ENCODE measurements around the gene MATCAP1. TPM values are rescaled to one million over a fixed set of nuclear protein-coding genes. Genes with fewer than 3 reads are reported as not detected.

MATCAP1 gene
- total RNA-seq, 2 experiments from 2014 or later: 47.5 to 51.4 TPM

DNA sequence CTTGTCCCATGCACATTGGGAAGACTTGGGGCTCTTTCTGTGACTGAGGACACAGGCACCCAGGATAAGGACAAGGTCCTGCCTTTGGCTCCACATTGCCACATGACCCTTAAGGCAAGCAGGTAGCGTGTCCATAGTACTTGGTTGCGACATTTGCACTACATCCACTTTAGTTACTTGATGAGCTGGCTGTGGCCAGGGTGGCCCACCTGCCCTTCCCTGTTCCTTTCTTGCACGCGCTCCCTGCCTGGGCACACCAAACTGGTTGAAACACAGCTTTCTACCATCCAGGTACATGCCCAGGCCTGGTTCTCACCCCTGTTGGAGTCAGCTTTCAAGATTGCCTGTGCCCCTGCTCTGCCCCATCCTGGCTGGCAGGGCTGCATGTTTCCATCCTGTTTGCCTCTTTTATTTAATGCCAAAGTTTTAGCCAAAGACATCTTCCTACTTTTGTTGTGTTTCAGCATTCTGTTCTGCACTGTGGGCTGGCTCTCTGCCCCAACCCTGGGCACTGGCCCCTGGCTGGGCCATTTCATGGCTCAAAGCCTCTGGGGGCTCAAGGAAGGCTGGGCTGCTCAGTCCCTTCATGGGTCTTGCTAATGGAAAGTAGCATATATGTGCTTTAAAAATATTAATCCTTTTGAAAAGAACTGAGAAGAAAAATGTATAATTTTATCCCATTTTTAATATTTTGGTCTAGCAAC is 36.2 kb downstream of the MATCAP1 start:
- CTCF ChIA-PET: no interaction called here
- DNase-seq: no peak
- Mint-ChIP-seq H3K27ac (peak overlapping the region; percentile 50), H3K4me3 (no peak overlapping the region), H3K27me3 (peaks cover 1% of the 10 kb centered on the region), H3K36me3 (ENCODE audit: low read depth) (peaks cover 28% of the 10 kb centered on the region), H3K4me1 (peaks cover 17% of the 10 kb centered on the region), H3K9me3 (no peaks in the 10 kb centered on the region)
- POLR2A ChIA-PET: no interaction called here

GRCh38 chr16:67146523-67147357 is 37.0 kb downstream of the MATCAP1 start:
- Mint-ChIP-seq H3K4me3 (no peak overlapping the region), H3K4me1 (peaks cover 12% of the 10 kb centered on the region), H3K27ac (no peak overlapping the region), H3K9me3 (no peaks in the 10 kb centered on the region), H3K36me3 (ENCODE audit: low read depth) (peaks cover 29% of the 10 kb centered on the region), H3K27me3 (peaks cover 1% of the 10 kb centered on the region)
- CTCF ChIA-PET: interaction anchor here (1.8 to 3.2 kb wide), 2 partner anchors 8 to 129 kb away, joined by 6 to 19 read pairs; no protein-coding TSS in a partner anchor
- no peak for DNase-seq
- POLR2A ChIA-PET: no interaction called here

GRCh38 chr16:67145746-67146145 is 38.0 kb downstream of the MATCAP1 start:
- ChIA-PET CTCF (interaction anchor here (0.9 to 3.2 kb wide), 3 partner anchors 9 to 128 kb away, joined by 4 to 19 read pairs (median 6); no protein-coding TSS in a partner anchor), POLR2A (no interaction called here)
- DNase-seq: no peak
- H3K36me3 Mint-ChIP-seq (ENCODE audit: low read depth): peaks cover 32% of the 10 kb centered on the region
- H3K27me3 Mint-ChIP-seq: no peaks in the 10 kb centered on the region
- H3K9me3 Mint-ChIP-seq: no peaks in the 10 kb centered on the region
- H3K4me1 Mint-ChIP-seq: peaks cover 3% of the 10 kb centered on the region
- no peak overlapping the region for H3K4me3 Mint-ChIP-seq
- no peak overlapping the region for H3K27ac Mint-ChIP-seq

- Mint-ChIP-seq H3K36me3 (ENCODE audit: low read depth) (peaks cover 32% of the 10 kb centered on the region), H3K4me3 (no peak overlapping the region), H3K27me3 (no peaks in the 10 kb centered on the region), H3K27ac (no peak overlapping the region), H3K4me1 (peaks cover 3% of the 10 kb centered on the region), H3K9me3 (no peaks in the 10 kb centered on the region)
- CTCF ChIA-PET: interaction anchor here (0.9 to 3.2 kb wide), 4 partner anchors 8 to 127 kb away, joined by 4 to 19 read pairs (median 5); no protein-coding TSS in a partner anchor
- no peak for DNase-seq
- POLR2A ChIA-PET: interaction anchor here (0.6 kb wide), 1 partner anchor 82 kb away, joined by 3 read pairs; no protein-coding TSS in a partner anchor
Observed at GRCh38 chr16:67144943-67145342, 38.8 kb downstream of the MATCAP1 start.

DNA sequence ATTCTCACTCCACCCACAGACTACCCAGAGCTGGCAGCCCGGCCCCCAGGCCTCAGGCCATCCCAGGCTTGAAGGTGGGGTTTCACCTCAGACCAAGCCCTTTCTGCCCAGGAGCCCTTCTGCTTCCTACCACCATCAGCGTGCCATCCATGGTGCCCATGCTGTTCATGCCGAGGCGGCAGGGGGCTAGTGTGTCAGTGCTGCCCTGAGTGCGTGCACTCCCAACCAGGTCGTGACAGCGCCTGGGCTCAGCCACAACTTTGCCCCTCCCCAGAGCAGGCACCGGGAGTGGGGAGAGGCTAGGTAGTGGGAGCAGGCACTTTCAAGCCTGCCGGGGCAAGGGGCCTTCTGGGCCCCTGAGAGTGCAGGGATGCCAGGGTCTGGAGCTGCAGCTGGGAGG is 41.4 kb downstream of the MATCAP1 start:
- Mint-ChIP-seq H3K27ac (no peak overlapping the region), H3K36me3 (ENCODE audit: low read depth) (peaks cover 20% of the 10 kb centered on the region), H3K9me3 (no peaks in the 10 kb centered on the region), H3K27me3 (no peaks in the 10 kb centered on the region), H3K4me3 (no peak overlapping the region), H3K4me1 (no peaks in the 10 kb centered on the region)
- POLR2A ChIA-PET: interaction anchor here (0.6 kb wide), 1 partner anchor 105 kb away, joined by 5 read pairs; no protein-coding TSS in a partner anchor
- CTCF ChIA-PET: interaction anchor here (0.5 to 3.6 kb wide), 5 partner anchors 9 to 36 kb away, joined by 3 to 11 read pairs (median 4); partner anchors contain the start of genes B3GNT9, FBXL8 and TRADD
- DNase-seq: no peak

GRCh38 chr16:67141391-67141790 is 42.4 kb downstream of the MATCAP1 start:
- H3K27me3 Mint-ChIP-seq: no peaks in the 10 kb centered on the region
- no peak for DNase-seq
- ChIA-PET CTCF (interaction anchor here (0.6 to 3.6 kb wide), 9 partner anchors 9 to 380 kb away, joined by 3 to 12 read pairs (median 6); partner anchors contain the start of genes B3GNT9, FBXL8 and TRADD), POLR2A (no interaction called here)
- peaks cover 16% of the 10 kb centered on the region for H3K36me3 Mint-ChIP-seq (ENCODE audit: low read depth)
- no peak overlapping the region for H3K4me3 Mint-ChIP-seq
- no peaks in the 10 kb centered on the region for H3K4me1 Mint-ChIP-seq
- no peaks in the 10 kb centered on the region for H3K9me3 Mint-ChIP-seq
- H3K27ac Mint-ChIP-seq: no peak overlapping the region

- POLR2A ChIA-PET: no interaction called here
- Mint-ChIP-seq H3K27me3 (no peaks in the 10 kb centered on the region), H3K4me1 (no peaks in the 10 kb centered on the region), H3K9me3 (no peaks in the 10 kb centered on the region), H3K36me3 (ENCODE audit: low read depth) (peaks cover 12% of the 10 kb centered on the region), H3K27ac (no peak overlapping the region), H3K4me3 (no peak overlapping the region)
- DNase-seq: no peak
- CTCF ChIA-PET: interaction anchor here (0.6 to 3.7 kb wide), 4 partner anchors 9 to 120 kb away, joined by 3 to 18 read pairs (median 8); no protein-coding TSS in a partner anchor
Observed at GRCh38 chr16:67137605-67138004, 46.2 kb downstream of the MATCAP1 start.

DNA sequence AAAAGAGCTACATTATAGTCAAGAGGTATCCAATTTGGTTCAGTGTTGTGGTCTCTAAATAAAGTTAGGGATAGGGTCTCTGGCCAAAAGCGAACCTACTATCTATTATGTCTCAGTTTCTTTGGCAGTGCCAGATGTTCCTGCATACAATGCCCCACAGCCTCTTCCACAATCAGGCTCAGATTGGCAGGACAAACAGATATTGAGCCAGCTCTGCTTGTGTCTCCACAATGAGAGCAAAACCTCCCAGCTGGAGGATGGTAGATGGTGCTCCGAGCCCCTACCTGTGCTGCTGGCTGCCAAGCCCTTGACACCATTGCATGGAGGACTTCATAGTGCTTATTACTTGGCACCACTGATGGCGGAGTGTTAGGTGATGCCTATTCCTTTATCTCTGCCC is 54.3 kb downstream of the MATCAP1 start:
- no peaks in the 10 kb centered on the region for H3K27me3 Mint-ChIP-seq
- no peak overlapping the region for H3K27ac Mint-ChIP-seq
- H3K36me3 Mint-ChIP-seq (ENCODE audit: low read depth): peaks cover 22% of the 10 kb centered on the region
- ChIA-PET POLR2A (no interaction called here), CTCF (interaction anchor here (0.6 to 1.9 kb wide), 12 partner anchors 8 to 1095 kb away, joined by 3 to 7 read pairs (median 3); no protein-coding TSS in a partner anchor)
- H3K4me3 Mint-ChIP-seq: no peak overlapping the region
- DNase-seq: no peak
- H3K9me3 Mint-ChIP-seq: no peaks in the 10 kb centered on the region
- no peaks in the 10 kb centered on the region for H3K4me1 Mint-ChIP-seq

- Mint-ChIP-seq H3K36me3 (ENCODE audit: low read depth) (peaks cover 22% of the 10 kb centered on the region), H3K4me3 (no peak overlapping the region), H3K9me3 (no peaks in the 10 kb centered on the region), H3K4me1 (no peaks in the 10 kb centered on the region), H3K27ac (no peak overlapping the region), H3K27me3 (no peaks in the 10 kb centered on the region)
- ChIA-PET CTCF (interaction anchor here (0.7 to 1.7 kb wide), 10 partner anchors 8 to 182 kb away, joined by 3 to 7 read pairs (median 4); no protein-coding TSS in a partner anchor), POLR2A (no interaction called here)
- no peak for DNase-seq
Observed at GRCh38 chr16:67128887-67129286, 54.9 kb downstream of the MATCAP1 start.

GRCh38 chr16:67128417-67128816 is 55.3 kb downstream of the MATCAP1 start:
- H3K4me3 Mint-ChIP-seq: no peak overlapping the region
- no peak overlapping the region for H3K27ac Mint-ChIP-seq
- no peaks in the 10 kb centered on the region for H3K9me3 Mint-ChIP-seq
- H3K36me3 Mint-ChIP-seq (ENCODE audit: low read depth): peaks cover 27% of the 10 kb centered on the region
- H3K27me3 Mint-ChIP-seq: no peaks in the 10 kb centered on the region
- CTCF ChIA-PET: interaction anchor here (0.7 to 1.7 kb wide), 9 partner anchors 9 to 181 kb away, joined by 3 to 7 read pairs (median 4); no protein-coding TSS in a partner anchor
- DNase-seq: no peak
- H3K4me1 Mint-ChIP-seq: no peaks in the 10 kb centered on the region
- POLR2A ChIA-PET: no interaction called here

Data from activated CD4-positive, alpha-beta T cell treated with anti-CD3 and anti-CD28 coated beads, Interleukin-2, amount 10 ng/mL, durations not matched to agents 7 days and 5 days (primary cell).